Keratinocyte (primary cell): ENCODE data around the gene SLC25A12.

ENCODE experiments used
- CTCF ChIP-seq, 3 experiments: IDR thresholded peaks in 1 of 3; conservative IDR thresholded peaks in 1 of 3; optimal IDR thresholded peaks in 1 of 3; 2 replicates in 2 of 3; 3 replicates in 1 of 3; pipeline versions ENCODE3 to v1.5.1; 2011; ENCODE audit warnings: low read length in 3 of 3, mild to moderate bottlenecking in 3 of 3, moderate library complexity in 2 of 3, control low read depth in 1 of 3, inconsistent platforms in 1 of 3; ENCODE audit not compliant: insufficient read depth in 2 of 3; ENCODE audit errors: extremely low read depth in 1 of 3
- EZH2 ChIP-seq: IDR thresholded peaks from one replicate; pipeline ENCODE4 v1.6.1; 2012; ENCODE audit warnings: inconsistent platforms, mild to moderate bottlenecking, low read length, moderate library complexity

- TF ChIP-seq CTCF (optimal IDR thresholded peaks at IDR 0.05 in 1 of 3, IDR thresholded peaks at IDR 0.05 in 1 of 3, conservative IDR thresholded peaks at IDR 0.05 in 1 of 3; ENCODE audit: extremely low read depth in 1 of 3, insufficient read depth in 2 of 3, low read length in 3 of 3) = no peak
- TF ChIP-seq EZH2 = no peak
These were observed 56.3 kb downstream of the SLC25A12 start for GRCh38 chr2:171837736-171838135.
